OCI-LY7 (cell line): ENCODE results near the gene SLCO4A1. TPM values are rescaled to one million over a fixed set of nuclear protein-coding genes. Genes with fewer than 3 reads are reported as not detected.

ENCODE experiments used
- BruUV-seq: library from RNA; stranded (reverse); fragments of 400-500 nt; replicated peaks from 2 replicates; lab custom pipeline; 2021; lab: Mats Ljungman, UMichigan
- CTCF ChIA-PET: fragments of 300-600 bp; sonication (Branson Sonifier 250); formaldehyde crosslinking; loops from one replicate; lab custom pipeline; 2022; ENCODE audit warnings: antibody characterized with exemption; ENCODE audit not compliant: unreplicated experiment; lab: Charles Lee
- POLR2A ChIA-PET: fragments of 300-600 bp; sonication (Branson Sonifier 250); formaldehyde crosslinking; loops from one replicate; lab custom pipeline; 2022; ENCODE audit warnings: antibody characterized with exemption; lab: Charles Lee
- DNase-seq: peaks from one replicate; pipeline ENCODE4 v3.0.0-alpha.2; 2015; ENCODE audit warnings: low spot score
- H2AFZ ChIP-seq: fragments of 200-600 bp; sonication (generic), shearing (Covaris generic); 2 replicates; pipeline ENCODE4 v1.6.1; 2014; ENCODE audit warnings: mild to moderate bottlenecking, antibody characterized with exemption, low read length, moderate library complexity
- H3K27ac ChIP-seq: fragments of 200-600 bp; sonication (generic); 2 replicates; pipeline ENCODE4 v1.5.1; 2014; ENCODE audit warnings: mixed run types, low read depth, mild to moderate bottlenecking, moderate library complexity, low read length, inconsistent platforms; ENCODE audit not compliant: poor library complexity, severe bottlenecking
- H3K36me3 ChIP-seq: fragments of 200-600 bp; sonication (generic); 2 replicates; pipeline ENCODE4 v1.6.1; 2014; ENCODE audit warnings: mild to moderate bottlenecking, antibody characterized with exemption, low read length, moderate library complexity, mixed read lengths; ENCODE audit not compliant: insufficient read depth
- H3K4me1 ChIP-seq: fragments of 200-600 bp; sonication (generic); 2 replicates; pipeline ENCODE4 v1.5.1; 2014; ENCODE audit warnings: mild to moderate bottlenecking, low read length; ENCODE audit not compliant: insufficient read depth, poor library complexity, severe bottlenecking
- H3K4me2 ChIP-seq: fragments of 200-600 bp; sonication (generic); 2 replicates; pipeline ENCODE4 v1.6.1; 2014; ENCODE audit warnings: mild to moderate bottlenecking, low read length
- H3K4me3 ChIP-seq: fragments of 200-600 bp; sonication (generic); 2 replicates; pipeline ENCODE4 v1.5.1; 2014; ENCODE audit warnings: mild to moderate bottlenecking, low read depth, low read length; ENCODE audit not compliant: poor library complexity, severe bottlenecking
- H3K79me2 ChIP-seq: fragments of 200-600 bp; sonication (generic); 2 replicates; pipeline ENCODE4 v1.6.1; 2016; ENCODE audit warnings: low read depth, mild to moderate bottlenecking, low read length, moderate library complexity, mixed read lengths; ENCODE audit not compliant: insufficient read depth
- H3K9me2 ChIP-seq: fragments of 200-600 bp; sonication (generic); 2 replicates; pipeline ENCODE4 v1.6.1; 2016; ENCODE audit warnings: mild to moderate bottlenecking, low read length, mixed read lengths; ENCODE audit not compliant: insufficient read depth
- H3K9me3 ChIP-seq: fragments of 200-600 bp; sonication (generic); 2 replicates; pipeline ENCODE4 v1.6.1; 2014; ENCODE audit warnings: mild to moderate bottlenecking, mixed run types, low read length, mixed read lengths
- H4K20me1 ChIP-seq: fragments of 200-600 bp; sonication (generic); 2 replicates; pipeline ENCODE4 v1.6.1; 2014; ENCODE audit warnings: mild to moderate bottlenecking, antibody characterized with exemption, low read length, moderate library complexity, mixed read lengths; ENCODE audit not compliant: insufficient read depth
- CTCF ChIP-seq: fragments of 200-600 bp; sonication (generic); conservative IDR thresholded peaks from 2 replicates; pipeline ENCODE4 v1.5.1; 2014; ENCODE audit warnings: mild to moderate bottlenecking, antibody characterized with exemption, low read length, moderate library complexity, mixed read lengths
- EZH2phosphoT487 ChIP-seq: fragments of 200-600 bp; sonication (generic); IDR thresholded peaks from 2 replicates; pipeline ENCODE4 v1.6.1; 2018; ENCODE audit warnings: low read depth, borderline replicate concordance, mild to moderate bottlenecking, mixed run types, antibody characterized with exemption, low read length, moderate library complexity, mixed read lengths
- intact Hi-C: fragments of 100-400 bp; cut with micrococcal nuclease; formaldehyde crosslinking; loops from one replicate; pipeline ENCODE4 v1.10.0; 2022; ENCODE audit not compliant: unreplicated experiment
- total RNA-seq, 2 experiments: library from RNA; depleted of rRNA in 1 of 2; stranded (reverse); fragments of >200 nt in 1 of 2; shearing (Covaris generic) in 1 of 2; gene quantifications; 2 replicates each; pipeline ENCODE4 v1.2.3, GENCODE V29; 2014 to 2022

SLCO4A1 gene
- total RNA-seq, 2 experiments from 2014 or later = 34.3 to 52.4 TPM

GRCh38 chr20:62602550-62602949 is 39.8 kb upstream of the SLCO4A1 start:
- Histone ChIP-seq H3K27ac (no peak overlapping the region), H3K4me3 (no peak overlapping the region), H3K79me2 (no peaks in the 10 kb centered on the region), H3K9me2 (no peaks in the 10 kb centered on the region), H4K20me1 (no peaks in the 10 kb centered on the region), H2AFZ (no peak overlapping the region), H3K4me2 (no peak overlapping the region), H3K4me1 (peaks cover 48% of the 10 kb centered on the region), H3K36me3 (no peaks in the 10 kb centered on the region), H3K9me3 (no peaks in the 10 kb centered on the region)
- intact Hi-C loops = no loop called here
- ChIA-PET CTCF (no interaction called here), POLR2A (interaction anchor here (0.6 to 0.9 kb wide), 2 partner anchors 192 to 337 kb away, joined by 3 to 5 read pairs; no protein-coding TSS in a partner anchor)
- no peak for DNase-seq
- BruUV-seq = no TSS peak
- TF ChIP-seq CTCF = no peak
- no peak for TF ChIP-seq EZH2phosphoT487

- peak; percentile 31 for DNase-seq
- Histone ChIP-seq H2AFZ (no peak overlapping the region), H3K4me1 (peaks cover 53% of the 10 kb centered on the region), H3K4me2 (no peak overlapping the region; the same call in 1 of the 2 replicates), H3K36me3 (no peaks in the 10 kb centered on the region), H3K9me2 (no peaks in the 10 kb centered on the region), H3K27ac (no peak overlapping the region), H3K79me2 (no peaks in the 10 kb centered on the region), H3K9me3 (no peaks in the 10 kb centered on the region), H3K4me3 (no peak overlapping the region), H4K20me1 (no peaks in the 10 kb centered on the region)
- no TSS peak for BruUV-seq
- ChIA-PET CTCF (no interaction called here), POLR2A (interaction anchor here (0.6 to 0.9 kb wide), 2 partner anchors 191 to 338 kb away, joined by 3 to 5 read pairs; no protein-coding TSS in a partner anchor)
- TF ChIP-seq CTCF (no peak), EZH2phosphoT487 (no peak)
- intact Hi-C loops = no loop called here
Measured at GRCh38 chr20:62603021-62603906, 39.0 kb upstream of the SLCO4A1 start.
